K562 (cell line): ENCODE measurements around the gene DNAJB6. TPM values are rescaled to one million over a fixed set of nuclear protein-coding genes. Genes with fewer than 3 reads are reported as not detected.

ENCODE experiments used
- ATAC-seq: fragments of 200-7000 bp; cut with Tn5 transposase; 3 replicates; pipeline ENCODE4 v1.9.1; 2020; ENCODE audit warnings: moderate library complexity
- BruUV-seq: library from RNA; stranded (reverse); fragments of 400-500 nt; replicated peaks from 2 replicates; lab custom pipeline; 2021; lab: Mats Ljungman, UMichigan
- CTCF ChIA-PET: fragments of 300-600 bp; formaldehyde crosslinking; extraction: SDS; loops from one replicate; lab custom pipeline; 2021; ENCODE audit warnings: low intra/inter-chr PET ratio; lab: Yijun Ruan, JAX
- POLR2A ChIA-PET: fragments of 300-600, 350-650 bp; sonication (Branson Sonifier 250); formaldehyde crosslinking; extraction: SDS; loops from one replicate; lab custom pipeline; 2021; ENCODE audit warnings: antibody characterized with exemption, inconsistent platforms; lab: Yijun Ruan, JAX
- DNase-seq, 4 experiments: peaks; one replicate each; pipeline versions ENCODE4 v3.0.0 to v3.0.0-alpha.2; 2011 to 2018; ENCODE audit warnings: low spot score in 3 of 4, mixed read lengths in 3 of 4; ENCODE audit errors: extremely low read depth in 1 of 4
- FAIRE-seq: peaks from 2 replicates; lab custom pipeline; 2011; peaks lifted over from hg19 to GRCh38; lab: Jason Lieb, UNC
- H2AFZ ChIP-seq: 2 replicates; pipeline ENCODE4 v1.6.0; 2011; ENCODE audit warnings: low read depth, low read length, control low read depth, inconsistent platforms
- H3K27ac ChIP-seq: fragments of 200-600 bp; 3 replicates; pipeline ENCODE4 v1.8.0; 2011; ENCODE audit warnings: low read depth, mild to moderate bottlenecking, control low read depth, inconsistent platforms, low read length, moderate library complexity, mixed read lengths; ENCODE audit errors: extremely low read depth
- H3K27me3 ChIP-seq, 2 experiments: fragments of 300-600 bp in 1 of 2; 2 replicates in 1 of 2; 3 replicates in 1 of 2; pipeline versions ENCODE4 v1.6.0 to v1.8.0; 2011; ENCODE audit warnings: inconsistent platforms in 2 of 2, low read length in 2 of 2, mild to moderate bottlenecking in 1 of 2, mixed read lengths in 1 of 2, moderate library complexity in 1 of 2; ENCODE audit not compliant: control insufficient read depth in 2 of 2, insufficient read depth in 2 of 2
- H3K36me3 ChIP-seq: fragments of 300-600 bp; 3 replicates; pipeline ENCODE4 v1.8.0; 2011; ENCODE audit warnings: mild to moderate bottlenecking, low read length, inconsistent platforms; ENCODE audit not compliant: control insufficient read depth, insufficient read depth
- H3K4me1 ChIP-seq, 2 experiments: fragments of 200-600 bp in 1 of 2; replicated peaks in 1 of 2; 2 replicates in 1 of 2; 3 replicates in 1 of 2; pipeline versions ENCODE4 v1.5.1 to v1.8.0; 2011; ENCODE audit warnings: inconsistent platforms in 2 of 2, low read length in 2 of 2, mild to moderate bottlenecking in 1 of 2, mixed read lengths in 1 of 2, moderate library complexity in 1 of 2; ENCODE audit not compliant: control insufficient read depth in 2 of 2, insufficient read depth in 2 of 2
- H3K4me2 ChIP-seq: 2 replicates; pipeline ENCODE4 v1.6.1; 2011; ENCODE audit warnings: low read length, control low read depth, inconsistent platforms, mixed read lengths; ENCODE audit not compliant: insufficient read depth
- H3K4me3 ChIP-seq: fragments of 200-600 bp; sonication (generic), shearing (Covaris generic); 2 replicates; pipeline ENCODE4 v1.5.1; 2016; ENCODE audit warnings: control low read depth, inconsistent platforms
- H3K79me2 ChIP-seq: fragments of 200-600 bp; 3 replicates; pipeline ENCODE4 v1.8.0; 2011; ENCODE audit warnings: low read length, inconsistent platforms; ENCODE audit not compliant: control insufficient read depth, insufficient read depth
- H3K9ac ChIP-seq, 2 experiments: 2 replicates each; pipeline versions ENCODE4 v1.6.0 to v1.6.1; 2011; ENCODE audit warnings: low read depth in 2 of 2, low read length in 2 of 2, control low read depth in 1 of 2, inconsistent platforms in 1 of 2, mild to moderate bottlenecking in 1 of 2, mixed read lengths in 1 of 2; ENCODE audit not compliant: insufficient read depth in 1 of 2
- H3K9me1 ChIP-seq: one replicate; pipeline ENCODE4 v1.6.0; 2011; ENCODE audit warnings: inconsistent platforms, mild to moderate bottlenecking, low read length, moderate library complexity; ENCODE audit not compliant: control insufficient read depth, insufficient read depth
- H3K9me3 ChIP-seq: replicated peaks from 2 replicates; pipeline ENCODE4 v1.5.1; 2011; ENCODE audit warnings: low read depth, low read length, inconsistent platforms; ENCODE audit not compliant: control insufficient read depth, insufficient read depth
- H4K20me1 ChIP-seq: replicated peaks from 2 replicates; pipeline ENCODE4 v1.6.1; 2011; ENCODE audit warnings: low read length, inconsistent platforms, mixed read lengths; ENCODE audit not compliant: control insufficient read depth, insufficient read depth
- CBX3 ChIP-seq, 2 experiments: IDR thresholded peaks; 1 replicate in 1 of 2; 2 replicates in 1 of 2; pipeline ENCODE4 v1.6.1; 2012; ENCODE audit warnings: inconsistent platforms in 2 of 2, low read length in 2 of 2, borderline replicate concordance in 1 of 2, control low read depth in 1 of 2
- FOXA3 ChIP-seq, 2 experiments: fragments of 450-650 bp in 1 of 2; sonication (generic) in 1 of 2; formaldehyde crosslinking; IDR thresholded peaks in 1 of 2; conservative IDR thresholded peaks in 1 of 2; 2 replicates each; pipeline versions ENCODE4 v1.4.0 to v1.8.0; 2020 to 2022; ENCODE audit warnings: mild to moderate bottlenecking in 2 of 2, missing genetic modification reagents in 1 of 2
- KLF1 ChIP-seq: fragments of 450-650 bp; IDR thresholded peaks from 2 replicates; pipeline ENCODE4 v1.6.1; 2016; ENCODE audit warnings: missing genetic modification characterization, missing compliant biosample characterization
- POLR2G ChIP-seq: fragments of 200-400 bp; formaldehyde crosslinking; IDR thresholded peaks from 2 replicates; pipeline ENCODE4 v1.6.1; 2017; ENCODE audit warnings: low read depth, mild to moderate bottlenecking, antibody characterized with exemption, low read length, moderate library complexity
- TFAP4 ChIP-seq: sonication (generic); formaldehyde crosslinking; IDR thresholded peaks from 2 replicates; pipeline ENCODE4 v1.8.0; 2022; ENCODE audit warnings: missing genetic modification reagents, mild to moderate bottlenecking, moderate library complexity, borderline replicate concordance
- WGBS: fragments of 100-300 bp; shearing (Covaris generic); methylation state at CpG from one replicate; pipeline ENCODE4 v1.1.6; 2016; ENCODE audit warnings: low coverage, mixed read lengths; ENCODE audit not compliant: insufficient coverage; ENCODE audit errors: missing lambda C conversion rate; 5-methylcytosine and 5-hydroxymethylcytosine counted together
- in situ Hi-C: fragments of 300-500 bp; cut with MboI; formaldehyde crosslinking; loops from 4 replicates; pipeline ENCODE4 v1.15.0; 2018; ENCODE audit warnings: inconsistent platforms, mixed read lengths
- intact Hi-C: fragments of 100-400 bp; cut with micrococcal nuclease; formaldehyde crosslinking; loops from 2 replicates; pipeline ENCODE4 v1.14.2; 2022
- polyA plus RNA-seq, 8 experiments: library from polyadenylated mRNA; depleted of rRNA in 4 of 8; stranded (reverse) in 5 of 8; unstranded in 3 of 8; fragments of >200 nt; fragmentation: Nextera tagmentation in 2 of 8; fragmentation: Illumina TruSeq in 1 of 8; extraction: Ambion mirVana in 2 of 8; extraction: Trizol in 1 of 8; gene quantifications; 2 replicates each; pipeline versions ENCODE4 v1.2.1 to v1.2.3, GENCODE V29; 2011 to 2014; ENCODE audit warnings: inconsistent platforms in 1 of 8, missing spikeins in 1 of 8
- total RNA-seq, 7 experiments: library from RNA; depleted of rRNA in 6 of 7; stranded (reverse); fragments of >200 nt in 6 of 7; fragmentation: Illumina TruSeq in 2 of 7; extraction: Trizol in 2 of 7; gene quantifications; 2 replicates each; pipeline versions ENCODE4 v1.2.1 to v1.2.3, GENCODE V29; 2011 to 2021; ENCODE audit warnings: low replicate concordance in 1 of 7
- TF ChIP-seq, protein P1 (sequence below): conservative IDR thresholded peaks from 2 replicates; pipeline ENCODE4 v1.6.1; 2011; ENCODE audit warnings: low read depth, mild to moderate bottlenecking, low read length; ENCODE audit not compliant: control insufficient read depth
- TF ChIP-seq, protein P2 (sequence below): sonication (generic); formaldehyde crosslinking; IDR thresholded peaks from 2 replicates; pipeline ENCODE4 v1.4.0; 2020; ENCODE audit warnings: mild to moderate bottlenecking, missing genetic modification reagents

Gene DNAJB6
- total and polyA plus RNA-seq, 9 of the 15 experiments (the other 6 are each of a cell fraction or from before 2014, with no cell fraction given): 84.5 to 158 (median 135) TPM

GRCh38 chr7:157405914-157406810 is 69.4 kb downstream of the DNAJB6 start (continued):
- TF ChIP-seq, protein P1, sequence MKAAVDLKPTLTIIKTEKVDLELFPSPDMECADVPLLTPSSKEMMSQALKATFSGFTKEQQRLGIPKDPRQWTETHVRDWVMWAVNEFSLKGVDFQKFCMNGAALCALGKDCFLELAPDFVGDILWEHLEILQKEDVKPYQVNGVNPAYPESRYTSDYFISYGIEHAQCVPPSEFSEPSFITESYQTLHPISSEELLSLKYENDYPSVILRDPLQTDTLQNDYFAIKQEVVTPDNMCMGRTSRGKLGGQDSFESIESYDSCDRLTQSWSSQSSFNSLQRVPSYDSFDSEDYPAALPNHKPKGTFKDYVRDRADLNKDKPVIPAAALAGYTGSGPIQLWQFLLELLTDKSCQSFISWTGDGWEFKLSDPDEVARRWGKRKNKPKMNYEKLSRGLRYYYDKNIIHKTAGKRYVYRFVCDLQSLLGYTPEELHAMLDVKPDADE: 0 out of 2 replicates have a peak, but pooled peaks have one; percentile 49
- no peak for TF ChIP-seq CBX3 (IDR thresholded peaks at IDR 0.05; ENCODE audit: borderline replicate concordance in 1 of 2, low read length in 2 of 2)
- TF ChIP-seq, protein P2, sequence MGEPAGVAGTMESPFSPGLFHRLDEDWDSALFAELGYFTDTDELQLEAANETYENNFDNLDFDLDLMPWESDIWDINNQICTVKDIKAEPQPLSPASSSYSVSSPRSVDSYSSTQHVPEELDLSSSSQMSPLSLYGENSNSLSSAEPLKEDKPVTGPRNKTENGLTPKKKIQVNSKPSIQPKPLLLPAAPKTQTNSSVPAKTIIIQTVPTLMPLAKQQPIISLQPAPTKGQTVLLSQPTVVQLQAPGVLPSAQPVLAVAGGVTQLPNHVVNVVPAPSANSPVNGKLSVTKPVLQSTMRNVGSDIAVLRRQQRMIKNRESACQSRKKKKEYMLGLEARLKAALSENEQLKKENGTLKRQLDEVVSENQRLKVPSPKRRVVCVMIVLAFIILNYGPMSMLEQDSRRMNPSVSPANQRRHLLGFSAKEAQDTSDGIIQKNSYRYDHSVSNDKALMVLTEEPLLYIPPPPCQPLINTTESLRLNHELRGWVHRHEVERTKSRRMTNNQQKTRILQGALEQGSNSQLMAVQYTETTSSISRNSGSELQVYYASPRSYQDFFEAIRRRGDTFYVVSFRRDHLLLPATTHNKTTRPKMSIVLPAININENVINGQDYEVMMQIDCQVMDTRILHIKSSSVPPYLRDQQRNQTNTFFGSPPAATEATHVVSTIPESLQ (CRISPR knock-in tag): no peak

- no TSS peak for BruUV-seq
- Histone ChIP-seq H3K9me1 (peaks cover 13% of the 10 kb centered on the region), H3K9ac (no peak overlapping the region)
- no peak for DNase-seq
- TF ChIP-seq POLR2G (peak; percentile 31), TFAP4 (CRISPR knock-in tag) (peak; percentile 21; the same call in 1 of the 2 replicates), KLF1 (no peak), FOXA3 (CRISPR knock-in tag; conservative IDR thresholded peaks at IDR 0.05 in 1 of 2, IDR thresholded peaks at IDR 0.05 in 1 of 2) (no peak)
- TF ChIP-seq, all 486 proteins: peak for 2
- no peak overlapping the region for H3K4me2 ChIP-seq
- H2AFZ ChIP-seq: no peak overlapping the region
- H3K4me1 ChIP-seq: peaks cover 41 to 92% of the 10 kb centered on the region in 2 experiments
- POLR2A ChIA-PET: interaction anchor here (0.6 to 1.2 kb wide), 2 partner anchors 15 to 61 kb away, joined by 3 to 4 read pairs; no protein-coding TSS in a partner anchor
- FAIRE-seq (no peak), ATAC-seq (no peak)
- 93% methylated on average over 21 of the region's 22 CpGs for WGBS
- H3K27me3 ChIP-seq: no peaks in the 10 kb centered on the region
- no peak overlapping the region for H3K27ac ChIP-seq
- H4K20me1 ChIP-seq: no peaks in the 10 kb centered on the region
- peaks cover 40% of the 10 kb centered on the region for H3K79me2 ChIP-seq
- CTCF ChIA-PET: interaction anchor here (1.0 kb wide), 1 partner anchor 18 kb away, joined by 3 read pairs; no protein-coding TSS in a partner anchor
- in situ Hi-C loops (no loop called here), intact Hi-C loops (no loop called here)
- H3K9me3 ChIP-seq: no peaks in the 10 kb centered on the region
- H3K4me3 ChIP-seq: no peak overlapping the region
- H3K36me3 ChIP-seq: peaks cover 50% of the 10 kb centered on the region
These were observed 70.2 kb downstream of the DNAJB6 start for GRCh38 chr7:157406971-157407370.
